Esophagus muscularis mucosa (tissue), 4 donors: ENCODE results near the gene SLC7A6. TPM values are rescaled to one million over a fixed set of nuclear protein-coding genes. Genes with fewer than 3 reads are reported as not detected.
A peak's percentile ranks its signal among the peaks of the same experiment; 100 is the strongest.

ENCODE experiments used
- DNase-seq: peaks from one replicate; pipeline ENCODE4 v3.0.0-alpha.2; 2017; ENCODE audit errors: extremely low spot score
- H3K27ac ChIP-seq, 4 donors: fragments of 200-600 bp; sonication (generic); replicated peaks in 1 of 4; 1 replicate in 3 of 4; 2 replicates in 1 of 4; pipeline ENCODE4 v1.5.1; 2016 to 2019; ENCODE audit warnings: mild to moderate bottlenecking in 1 of 4
- H3K27me3 ChIP-seq, 4 donors: fragments of 200-600 bp; sonication (generic); one replicate each; pipeline versions ENCODE4 v1.5.1 to v1.6.0; 2016 to 2019
- H3K36me3 ChIP-seq, 4 donors: fragments of 200-600 bp; sonication (generic); one replicate each; pipeline ENCODE4 v1.5.1; 2016 to 2019
- H3K4me1 ChIP-seq, 4 donors: fragments of 200-600 bp; sonication (generic); one replicate each; pipeline ENCODE4 v1.5.1; 2016 to 2019
- H3K4me3 ChIP-seq, 4 donors: fragments of 200-600 bp; sonication (generic); 1 replicate in 2 of 4; 2 replicates in 2 of 4; pipeline ENCODE4 v1.5.1; 2016 to 2019; ENCODE audit warnings: mild to moderate bottlenecking in 4 of 4, moderate library complexity in 1 of 4
- H3K9me3 ChIP-seq, 4 donors: fragments of 200-600 bp; sonication (generic); 1 replicate in 3 of 4; 2 replicates in 1 of 4; pipeline ENCODE4 v1.5.1; 2016 to 2019
- CTCF ChIP-seq, 3 experiments: fragments of 200-600 bp in 2 of 3; fragments of 450-650 bp in 1 of 3; sonication (generic) in 2 of 3; IDR thresholded peaks; one replicate each; pipeline ENCODE4 v1.5.1; 2017 to 2019; ENCODE audit warnings: antibody characterized with exemption in 3 of 3, mild to moderate bottlenecking in 2 of 3, moderate library complexity in 1 of 3
- EP300 ChIP-seq: sonication (generic); formaldehyde crosslinking; IDR thresholded peaks from one replicate; pipeline ENCODE4 v1.6.1; 2017; ENCODE audit warnings: antibody characterized with exemption
- POLR2A ChIP-seq: fragments of 450-650 bp; IDR thresholded peaks from one replicate; pipeline ENCODE4 v1.6.1; 2017; ENCODE audit warnings: antibody characterized with exemption, moderate library complexity, mild to moderate bottlenecking, low read depth
- POLR2AphosphoS5 ChIP-seq, 2 donors: sonication (generic); formaldehyde crosslinking; IDR thresholded peaks; one replicate each; pipeline ENCODE4 v1.6.1; 2017; ENCODE audit warnings: antibody characterized with exemption in 2 of 2
- WGBS: methylation state at CpG from one replicate; pipeline ENCODE4 v1.1.5; 2018; 5-methylcytosine and 5-hydroxymethylcytosine counted together
- intact Hi-C: fragments of 100-400 bp; cut with DNase I; formaldehyde crosslinking; loops from one replicate; pipeline ENCODE4 v1.15.1; 2023
- total RNA-seq, 4 donors: library from RNA; depleted of rRNA; stranded (reverse); fragments of >200 nt; gene quantifications; one replicate each; pipeline versions ENCODE4 v1.1.0 to v1.2.1, GENCODE V29; 2016

The SLC7A6 gene
- total RNA-seq, 4 donors from 2014 or later, result 18.9 to 37.1 (median 27.3) TPM

- TF ChIP-seq EP300, result no peak
- TF ChIP-seq CTCF (IDR thresholded peaks at IDR 0.05), result peak in 2 of 3 experiments; percentile 55 to 66
- peak; percentile 93 to 96 for TF ChIP-seq POLR2AphosphoS5 (IDR thresholded peaks at IDR 0.05)
- TF ChIP-seq POLR2A, result peak; percentile 61
- H3K9me3 ChIP-seq, result no peaks in the 10 kb centered on the region
- H3K27ac ChIP-seq, result peak within 1 kb of the TSS; percentile 77 to 84 (median 82)
- under 1% methylated on average over 36 of the region's 62 CpGs for WGBS
- peak within 1 kb of the TSS; percentile 71 to 92 (median 86) for H3K4me3 ChIP-seq
- H3K36me3 ChIP-seq, result peaks cover 9 to 45% (median 35%) of the 10 kb centered on the region in 4 donors
- peaks cover 23 to 46% (median 41%) of the 10 kb centered on the region in 4 donors for H3K4me1 ChIP-seq
- no peaks in the 10 kb centered on the region for H3K27me3 ChIP-seq
- peak; percentile 95 for DNase-seq
- intact Hi-C loops, result loop anchor here (5.0 kb wide), 1 partner anchor 49 kb away; the partner anchor contains the start of gene SLC7A6
Measured at GRCh38 chr16:68310774-68311511, 46.6 kb downstream of the SLC7A6 start, which contains the start of the genes PRMT7 and SLC7A6OS. PRMT7 (plus strand) TSS chr16:68311019; CDS start chr16:68315980, 4,961 bp downstream. SLC7A6OS (minus strand) TSS chr16:68310946; CDS start chr16:68310926, 20 bp downstream.

GRCh38 chr16:68313116-68313515, 48.8 kb downstream of the SLC7A6 start:
- WGBS, result 77% methylated on average over 4 of the region's 4 CpGs
- intact Hi-C loops, result loop anchor here (5.0 kb wide), 1 partner anchor 51 kb away; the partner anchor contains the start of gene SLC7A6
- no peak overlapping the region for H3K27ac ChIP-seq
- H3K9me3 ChIP-seq, result no peaks in the 10 kb centered on the region
- no peaks in the 10 kb centered on the region for H3K27me3 ChIP-seq
- TF ChIP-seq CTCF (IDR thresholded peaks at IDR 0.05) (no peak), POLR2A (no peak), EP300 (no peak), POLR2AphosphoS5 (IDR thresholded peaks at IDR 0.05) (no peak)
- H3K4me1 ChIP-seq, result peaks cover 23 to 46% (median 39%) of the 10 kb centered on the region in 4 donors
- H3K4me3 ChIP-seq, result no peak overlapping the region
- H3K36me3 ChIP-seq, result peaks cover 18 to 43% (median 34%) of the 10 kb centered on the region in 4 donors
- DNase-seq, result no peak

GRCh38 chr16:68319185-68319908, 55.0 kb downstream of the SLC7A6 start:
- intact Hi-C loops, result no loop called here
- no peak for TF ChIP-seq POLR2A
- no peak for TF ChIP-seq POLR2AphosphoS5 (IDR thresholded peaks at IDR 0.05)
- no peak for TF ChIP-seq EP300
- no peak for TF ChIP-seq CTCF (IDR thresholded peaks at IDR 0.05)
- Histone ChIP-seq H3K27ac (no peak overlapping the region), H3K4me1 (no peaks in the 10 kb centered on the region), H3K27me3 (no peaks in the 10 kb centered on the region), H3K4me3 (no peak overlapping the region), H3K36me3 (peaks cover 26 to 84% (median 73%) of the 10 kb centered on the region in 4 donors), H3K9me3 (no peaks in the 10 kb centered on the region)
- DNase-seq, result no peak
- WGBS, result 93% methylated on average over 6 of the region's 6 CpGs

- Histone ChIP-seq H3K4me1 (peaks cover 0 to 8% (median 0%) of the 10 kb centered on the region in 4 donors), H3K27ac (no peak overlapping the region), H3K4me3 (no peak overlapping the region), H3K36me3 (peaks cover 22 to 78% (median 63%) of the 10 kb centered on the region in 4 donors), H3K9me3 (no peaks in the 10 kb centered on the region), H3K27me3 (no peaks in the 10 kb centered on the region)
- TF ChIP-seq EP300 (no peak), CTCF (IDR thresholded peaks at IDR 0.05) (no peak), POLR2A (no peak), POLR2AphosphoS5 (IDR thresholded peaks at IDR 0.05) (no peak)
- 76% methylated on average over 3 of the region's 5 CpGs for WGBS
- DNase-seq, result no peak
- intact Hi-C loops, result no loop called here
Measured at GRCh38 chr16:68324336-68324735, 60.0 kb downstream of the SLC7A6 start.
